ENCODE measurements around the gene SPATA46.

The SPATA46 gene, protein sequence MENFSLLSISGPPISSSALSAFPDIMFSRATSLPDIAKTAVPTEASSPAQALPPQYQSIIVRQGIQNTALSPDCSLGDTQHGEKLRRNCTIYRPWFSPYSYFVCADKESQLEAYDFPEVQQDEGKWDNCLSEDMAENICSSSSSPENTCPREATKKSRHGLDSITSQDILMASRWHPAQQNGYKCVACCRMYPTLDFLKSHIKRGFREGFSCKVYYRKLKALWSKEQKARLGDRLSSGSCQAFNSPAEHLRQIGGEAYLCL

DNA sequence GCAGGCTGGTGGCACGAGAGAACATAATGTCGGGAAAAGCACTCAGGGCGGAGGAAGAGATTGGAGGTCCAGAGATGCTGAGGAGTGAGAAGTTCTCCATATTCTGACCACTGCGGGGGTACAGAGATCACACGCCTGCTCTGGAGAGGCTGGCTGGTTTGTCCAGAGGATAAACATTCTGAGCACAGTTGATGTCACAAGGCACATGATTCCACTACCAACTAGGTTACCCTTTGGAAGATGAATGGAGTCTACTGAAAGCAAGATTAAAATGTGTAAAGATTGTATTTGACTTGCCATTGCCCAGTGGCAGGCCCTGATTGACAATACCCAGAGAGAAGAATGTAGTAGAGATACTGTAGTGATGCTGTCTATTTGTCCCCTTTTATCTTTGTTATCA, at the start of gene SPATA46:
TSS of gene SPATA46 (minus strand) at position 164 of the 400 bp plus-strand sequence. CDS start at position 100, 64 bp downstream.
- Histone ChIP-seq H3K4me2 (ENCODE audit: low read length) (no peak within 1 kb of the TSS), H4K20me1 (ENCODE audit: control insufficient read depth, insufficient read depth, low read depth, low read length) (no peaks in the 10 kb centered on the region), H3K36me3 (ENCODE audit: control insufficient read depth, low read length) (no peaks in the 10 kb centered on the region), H3F3A (ENCODE audit: control insufficient read depth, insufficient read depth) (no peaks in the 10 kb centered on the region), H3K27ac (ENCODE audit: low read depth, low read length) (no peak within 1 kb of the TSS), H3K9me3 (ENCODE audit: control insufficient read depth, insufficient read depth, low read length) (no peaks in the 10 kb centered on the region), H3K4me1 (ENCODE audit: control insufficient read depth, low read length) (no peaks in the 10 kb centered on the region), H3K27me3 (ENCODE audit: control insufficient read depth, low read length) (no peaks in the 10 kb centered on the region), H3K4me3 (ENCODE audit: low read length) (no peak within 1 kb of the TSS), H3K9me2 (replicated peaks; ENCODE audit: control insufficient read depth, low read length) (no peaks in the 10 kb centered on the region), H3K79me2 (ENCODE audit: control insufficient read depth, low read length) (no peaks in the 10 kb centered on the region)
- TF ChIP-seq CTCF (IDR thresholded peaks at IDR 0.05; ENCODE audit: low read depth, low read length, poor library complexity, severe bottlenecking) (no peak), EZH2phosphoT487 (IDR thresholded peaks at IDR 0.05; ENCODE audit: borderline replicate concordance, low read length) (no peak)

GRCh38 chr1:162422662-162423375, 46.2 kb upstream of the SPATA46 start:
- Histone ChIP-seq H3K9me3 (ENCODE audit: control insufficient read depth, insufficient read depth, low read length) (no peaks in the 10 kb centered on the region; the same call in 1 of the 2 replicates), H3K4me3 (ENCODE audit: low read length) (no peak overlapping the region), H3K27ac (ENCODE audit: low read depth, low read length) (no peak overlapping the region), H3K79me2 (ENCODE audit: control insufficient read depth, low read length) (no peaks in the 10 kb centered on the region), H3F3A (ENCODE audit: control insufficient read depth, insufficient read depth) (no peaks in the 10 kb centered on the region), H3K9me2 (replicated peaks; ENCODE audit: control insufficient read depth, low read length) (no peaks in the 10 kb centered on the region), H3K27me3 (ENCODE audit: control insufficient read depth, low read length) (no peaks in the 10 kb centered on the region), H3K4me1 (ENCODE audit: control insufficient read depth, low read length) (peaks cover 7% of the 10 kb centered on the region), H4K20me1 (ENCODE audit: control insufficient read depth, insufficient read depth, low read depth, low read length) (no peaks in the 10 kb centered on the region), H3K36me3 (ENCODE audit: control insufficient read depth, low read length) (no peaks in the 10 kb centered on the region), H3K4me2 (ENCODE audit: low read length) (no peak overlapping the region)
- TF ChIP-seq EZH2phosphoT487 (IDR thresholded peaks at IDR 0.05; ENCODE audit: borderline replicate concordance, low read length), result no peak
- no peak for TF ChIP-seq CTCF (IDR thresholded peaks at IDR 0.05; ENCODE audit: low read depth, low read length, poor library complexity, severe bottlenecking)

DNA sequence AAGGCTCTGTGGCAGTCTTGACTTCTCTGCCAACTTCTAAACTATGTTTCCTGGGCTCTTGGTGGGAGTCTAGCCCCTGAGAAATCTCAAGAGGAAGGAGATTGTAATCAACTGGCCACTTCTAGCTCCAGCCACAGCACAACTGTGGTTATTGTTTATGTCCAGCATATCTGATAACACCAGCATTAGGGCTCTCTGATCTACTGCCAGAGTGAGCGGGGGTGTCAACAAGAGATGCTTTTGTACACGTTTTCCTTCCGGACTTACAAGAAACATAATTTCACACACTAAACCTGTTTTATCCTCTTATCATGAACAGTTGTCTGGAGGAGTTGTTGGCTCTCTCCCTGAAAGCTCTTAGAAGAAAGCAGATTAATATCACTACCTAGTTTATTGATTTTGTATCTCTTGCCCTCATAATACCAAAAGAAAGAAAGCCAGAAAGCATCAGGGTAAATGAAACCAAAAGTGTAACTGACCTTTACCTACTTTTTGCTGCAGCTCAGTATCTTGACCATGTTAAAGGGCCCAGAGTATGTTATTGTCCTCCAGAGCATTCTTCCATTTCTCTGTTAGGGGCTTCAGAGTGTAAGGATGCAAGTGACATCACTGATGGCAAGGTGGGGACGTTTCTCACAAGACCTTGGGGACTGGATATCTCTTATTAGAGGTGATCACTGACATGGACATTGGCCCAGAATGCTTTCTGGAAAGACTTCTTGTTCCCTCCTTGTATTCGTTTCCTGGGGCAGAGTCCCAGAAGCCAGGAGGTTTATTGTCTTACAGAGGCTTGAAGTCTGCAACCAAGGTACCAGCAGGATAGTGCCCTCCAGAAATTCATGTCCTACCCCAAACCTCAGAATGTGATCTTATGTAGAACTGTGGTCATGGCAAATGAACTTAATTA, 44.9 kb upstream of the SPATA46 start:
- Histone ChIP-seq H3K4me3 (ENCODE audit: low read length) (no peak overlapping the region), H3K27me3 (ENCODE audit: control insufficient read depth, low read length) (no peaks in the 10 kb centered on the region), H3K27ac (ENCODE audit: low read depth, low read length) (no peak overlapping the region), H3K4me2 (ENCODE audit: low read length) (no peak overlapping the region), H3K9me2 (replicated peaks; ENCODE audit: control insufficient read depth, low read length) (no peaks in the 10 kb centered on the region), H3K79me2 (ENCODE audit: control insufficient read depth, low read length) (no peaks in the 10 kb centered on the region), H3K36me3 (ENCODE audit: control insufficient read depth, low read length) (no peaks in the 10 kb centered on the region), H3F3A (ENCODE audit: control insufficient read depth, insufficient read depth) (no peaks in the 10 kb centered on the region), H4K20me1 (ENCODE audit: control insufficient read depth, insufficient read depth, low read depth, low read length) (no peaks in the 10 kb centered on the region), H3K9me3 (ENCODE audit: control insufficient read depth, insufficient read depth, low read length) (no peaks in the 10 kb centered on the region; the same call in 1 of the 2 replicates), H3K4me1 (ENCODE audit: control insufficient read depth, low read length) (peaks cover 7% of the 10 kb centered on the region)
- TF ChIP-seq CTCF (IDR thresholded peaks at IDR 0.05; ENCODE audit: low read depth, low read length, poor library complexity, severe bottlenecking), result no peak
- no peak for TF ChIP-seq EZH2phosphoT487 (IDR thresholded peaks at IDR 0.05; ENCODE audit: borderline replicate concordance, low read length)
